ENCODE data around the gene EXD3.

EXD3 gene

DNA sequence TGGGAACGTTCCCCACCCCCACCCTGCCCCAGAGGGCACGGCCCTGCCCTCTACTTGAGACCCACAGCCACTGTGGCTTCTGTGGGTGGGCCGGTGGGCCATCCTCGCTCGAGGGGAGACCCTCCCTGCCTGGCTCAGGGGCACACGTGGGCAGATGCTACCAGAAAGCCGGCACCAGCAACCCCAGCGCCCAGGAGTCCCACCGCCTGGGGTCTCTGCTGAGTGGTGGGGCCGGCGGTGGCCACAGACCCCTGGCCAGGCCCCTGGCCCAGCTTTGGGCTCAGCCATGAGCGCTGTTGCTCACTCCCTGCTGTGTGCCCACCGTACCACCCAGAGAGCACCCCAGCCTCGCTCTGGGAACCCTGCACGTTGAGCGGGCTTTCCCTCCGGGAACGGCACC lies 104.4 kb downstream of the EXD3 start:
- peak overlapping the region; percentile 98 for H2BK15ac ChIP-seq (ENCODE audit: low read length)
- H4K8ac ChIP-seq (ENCODE audit: low read depth, low read length), result peak overlapping the region; percentile 72
- H3K4me1 ChIP-seq (ENCODE audit: control insufficient read depth in 2 of 2, insufficient read depth in 1 of 2, low read depth in 1 of 2, low read length in 2 of 2), result peaks cover 39 to 40% of the 10 kb centered on the region in 2 donors
- H2AK5ac ChIP-seq (ENCODE audit: low read depth, low read length), result peak overlapping the region; percentile 100
- peaks cover 4% of the 10 kb centered on the region for H3K79me1 ChIP-seq (ENCODE audit: low read depth, low read length)
- no peaks in the 10 kb centered on the region for H3K36me3 ChIP-seq (replicated peaks in 1 of 2; ENCODE audit: control insufficient read depth in 2 of 2, insufficient read depth in 2 of 2, low read length in 2 of 2)
- H2BK12ac ChIP-seq (ENCODE audit: low read length), result peak overlapping the region; percentile 98
- H3K27me3 ChIP-seq (ENCODE audit: control insufficient read depth in 3 of 3, insufficient read depth in 3 of 3, low read depth in 1 of 3, low read length in 3 of 3), result no peaks in the 10 kb centered on the region
- peak overlapping the region; percentile 70 for H3K9ac ChIP-seq (ENCODE audit: low read depth, low read length, poor library complexity)
- H3K4me2 ChIP-seq (ENCODE audit: insufficient read depth, low read length, poor library complexity, severe bottlenecking), result no peak overlapping the region
- H3K9me3 ChIP-seq (replicated peaks in 1 of 2; ENCODE audit: control insufficient read depth in 2 of 2, insufficient read depth in 1 of 2, low read depth in 1 of 2, low read length in 2 of 2), result peaks cover 0 to 6% of the 10 kb centered on the region in 2 donors
- no peak for DNase-seq (ENCODE audit: low spot score)
- H3K14ac ChIP-seq (ENCODE audit: low read length), result peak overlapping the region; percentile 56
- H3K18ac ChIP-seq (ENCODE audit: low read length), result peak overlapping the region; percentile 100
- no CpG with 5 or more reads among the region's 18 CpGs for WGBS, 2 donors (ENCODE audit: extremely low coverage in 2 of 2, insufficient read length in 2 of 2, insufficient replicate concordance in 1 of 2)
- H2BK5ac ChIP-seq (ENCODE audit: low read length), result peak overlapping the region; percentile 99
- H2AFZ ChIP-seq (ENCODE audit: low read length), result peak overlapping the region; percentile 32
- H3K4ac ChIP-seq (ENCODE audit: low read length), result peak overlapping the region; percentile 76
- H3K4me3 ChIP-seq (ENCODE audit: low read length in 2 of 2), result no peak overlapping the region
- H4K91ac ChIP-seq (ENCODE audit: low read depth, low read length, poor library complexity), result peak overlapping the region; percentile 85
- no peak overlapping the region for H3K23ac ChIP-seq (ENCODE audit: low read depth, low read length, poor library complexity)
- no peak overlapping the region for H3K27ac ChIP-seq (replicated peaks; ENCODE audit: low read length)
- peak overlapping the region; percentile 100 for H2BK120ac ChIP-seq (ENCODE audit: low read depth, low read length)

GRCh38 chr9:137317718-137318511 lies 105.0 kb downstream of the EXD3 start:
- Histone ChIP-seq H2BK5ac (ENCODE audit: low read length) (peak overlapping the region; percentile 99), H2BK15ac (ENCODE audit: low read length) (peak overlapping the region; percentile 100), H3K79me1 (ENCODE audit: low read depth, low read length) (peaks cover 4% of the 10 kb centered on the region), H3K18ac (ENCODE audit: low read length) (peak overlapping the region; percentile 100), H2AK5ac (ENCODE audit: low read depth, low read length) (peak overlapping the region; percentile 100), H3K4ac (ENCODE audit: low read length) (peak overlapping the region; percentile 99), H3K4me1 (ENCODE audit: control insufficient read depth in 2 of 2, insufficient read depth in 1 of 2, low read depth in 1 of 2, low read length in 2 of 2) (peaks cover 43 to 44% of the 10 kb centered on the region in 2 donors), H3K9me3 (replicated peaks in 1 of 2; ENCODE audit: control insufficient read depth in 2 of 2, insufficient read depth in 1 of 2, low read depth in 1 of 2, low read length in 2 of 2) (peaks cover 0 to 6% of the 10 kb centered on the region in 2 donors), H4K91ac (ENCODE audit: low read depth, low read length, poor library complexity) (peak overlapping the region; percentile 72), H3K4me3 (ENCODE audit: low read length in 2 of 2) (no peak overlapping the region), H3K14ac (ENCODE audit: low read length) (no peak overlapping the region), H3K36me3 (replicated peaks in 1 of 2; ENCODE audit: control insufficient read depth in 2 of 2, insufficient read depth in 2 of 2, low read length in 2 of 2) (no peaks in the 10 kb centered on the region), H2BK120ac (ENCODE audit: low read depth, low read length) (peak overlapping the region; percentile 100), H4K8ac (ENCODE audit: low read depth, low read length) (no peak overlapping the region), H2AFZ (ENCODE audit: low read length) (no peak overlapping the region), H3K4me2 (ENCODE audit: insufficient read depth, low read length, poor library complexity, severe bottlenecking) (no peak overlapping the region), H2BK12ac (ENCODE audit: low read length) (peak overlapping the region; percentile 99), H3K9ac (ENCODE audit: low read depth, low read length, poor library complexity) (no peak overlapping the region), H3K27me3 (ENCODE audit: control insufficient read depth in 3 of 3, insufficient read depth in 3 of 3, low read depth in 1 of 3, low read length in 3 of 3) (no peaks in the 10 kb centered on the region), H3K23ac (ENCODE audit: low read depth, low read length, poor library complexity) (peak overlapping the region; percentile 89), H3K27ac (replicated peaks; ENCODE audit: low read length) (no peak overlapping the region)
- no CpG with 5 or more reads among the region's 24 CpGs for WGBS, 2 donors (ENCODE audit: extremely low coverage in 2 of 2, insufficient read length in 2 of 2, insufficient replicate concordance in 1 of 2)
- DNase-seq (ENCODE audit: low spot score), result no peak

DNA sequence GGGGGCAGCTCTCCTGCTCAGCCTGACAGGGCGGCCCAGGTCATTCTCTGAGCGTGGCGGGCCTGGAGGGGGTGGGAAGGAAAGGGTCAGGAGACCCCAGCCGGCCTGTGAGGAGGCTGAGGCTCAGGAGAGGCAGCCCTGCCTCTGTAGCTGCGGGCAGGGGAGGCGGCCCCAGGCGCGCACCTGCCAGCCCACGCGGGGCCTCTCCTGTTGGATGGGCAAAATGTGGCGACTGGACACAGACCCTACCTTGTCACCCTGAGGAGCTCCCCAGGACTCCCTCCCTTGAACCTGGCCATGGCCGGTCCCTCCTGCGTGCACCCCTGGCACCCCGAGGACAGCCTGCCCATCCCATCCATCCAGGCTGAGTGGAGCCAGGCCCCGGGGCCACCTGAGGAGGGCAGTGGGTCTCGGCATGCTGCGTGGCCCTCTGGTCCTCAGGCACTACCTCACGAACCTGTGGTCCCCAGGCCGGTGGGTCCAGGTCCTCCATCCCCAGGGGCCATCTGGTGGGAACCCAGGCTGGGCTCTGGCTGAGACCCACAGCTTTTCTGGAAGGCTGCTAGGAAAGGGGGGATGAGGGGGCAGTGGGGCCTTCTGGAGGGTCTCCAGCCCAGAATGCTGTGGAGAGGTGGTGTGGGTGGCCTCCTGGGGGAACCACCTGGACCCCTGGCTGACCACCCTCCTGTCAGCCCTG lies 105.8 kb downstream of the EXD3 start:
- Histone ChIP-seq H3K4me3 (ENCODE audit: low read length in 2 of 2) (no peak overlapping the region), H4K8ac (ENCODE audit: low read depth, low read length) (peak overlapping the region; percentile 96), H2AFZ (ENCODE audit: low read length) (no peak overlapping the region), H2BK15ac (ENCODE audit: low read length) (peak overlapping the region; percentile 100), H4K91ac (ENCODE audit: low read depth, low read length, poor library complexity) (peak overlapping the region; percentile 98), H3K18ac (ENCODE audit: low read length) (peak overlapping the region; percentile 100), H2BK12ac (ENCODE audit: low read length) (peak overlapping the region; percentile 99), H3K14ac (ENCODE audit: low read length) (peak overlapping the region; percentile 84), H2BK5ac (ENCODE audit: low read length) (peak overlapping the region; percentile 99), H3K9ac (ENCODE audit: low read depth, low read length, poor library complexity) (peak overlapping the region; percentile 60), H2AK5ac (ENCODE audit: low read depth, low read length) (peak overlapping the region; percentile 100), H3K27me3 (ENCODE audit: control insufficient read depth in 3 of 3, insufficient read depth in 3 of 3, low read depth in 1 of 3, low read length in 3 of 3) (no peaks in the 10 kb centered on the region), H3K36me3 (replicated peaks in 1 of 2; ENCODE audit: control insufficient read depth in 2 of 2, insufficient read depth in 2 of 2, low read length in 2 of 2) (no peaks in the 10 kb centered on the region), H3K4me1 (ENCODE audit: control insufficient read depth in 2 of 2, insufficient read depth in 1 of 2, low read depth in 1 of 2, low read length in 2 of 2) (peaks cover 43 to 44% of the 10 kb centered on the region in 2 donors), H3K79me1 (ENCODE audit: low read depth, low read length) (peaks cover 4% of the 10 kb centered on the region), H3K9me3 (replicated peaks in 1 of 2; ENCODE audit: control insufficient read depth in 2 of 2, insufficient read depth in 1 of 2, low read depth in 1 of 2, low read length in 2 of 2) (peaks cover 0 to 4% of the 10 kb centered on the region in 2 donors), H3K4ac (ENCODE audit: low read length) (peak overlapping the region; percentile 99), H3K27ac (replicated peaks; ENCODE audit: low read length) (peak overlapping the region; percentile 46), H3K23ac (ENCODE audit: low read depth, low read length, poor library complexity) (peak overlapping the region; percentile 89), H2BK120ac (ENCODE audit: low read depth, low read length) (peak overlapping the region; percentile 100), H3K4me2 (ENCODE audit: insufficient read depth, low read length, poor library complexity, severe bottlenecking) (peak overlapping the region; percentile 2)
- no peak for DNase-seq (ENCODE audit: low spot score)
- no CpG with 5 or more reads among the region's 19 CpGs for WGBS, 2 donors (ENCODE audit: extremely low coverage in 2 of 2, insufficient read length in 2 of 2, insufficient replicate concordance in 1 of 2)
